Glomerular visceral epithelial cell (primary cell): ENCODE measurements around the gene STAP2.
A peak's percentile ranks its signal among the peaks of the same experiment; 100 is the strongest.

Experiments
- DNase-seq: peaks from one replicate; pipeline ENCODE4 v3.0.0-alpha.2; 2016; ENCODE audit errors: extremely low spot score

STAP2 gene

GRCh38 chr19:4327252-4327876 lies 11.3 kb downstream of the STAP2 start:
- DNase-seq = no peak

GRCh38 chr19:4326837-4327251 lies 11.8 kb downstream of the STAP2 start:
- no peak for DNase-seq

- no peak for DNase-seq
Measured at GRCh38 chr19:4326215-4326836, 12.3 kb downstream of the STAP2 start.

DNA sequence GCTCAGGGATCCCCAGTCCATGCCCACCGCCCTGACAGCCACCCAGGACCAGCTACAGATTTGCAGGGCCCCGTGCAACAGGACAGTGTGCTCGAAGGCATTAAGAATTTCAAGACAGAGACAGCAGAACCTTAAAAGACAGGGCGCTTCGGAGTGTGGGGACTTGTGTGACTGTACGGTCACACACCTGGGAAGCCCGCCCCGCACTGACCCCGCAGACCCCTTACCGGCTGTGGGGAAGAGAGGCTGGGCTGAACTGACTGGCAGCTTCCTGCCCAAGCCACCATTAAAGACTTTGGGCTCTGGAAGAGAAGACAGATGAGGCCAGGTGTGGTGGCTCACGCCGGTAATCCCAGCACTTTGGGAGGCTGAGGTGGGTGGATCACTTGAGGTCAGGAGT lies 14.4 kb downstream of the STAP2 start:
- no peak for DNase-seq

- no peak for DNase-seq
Measured at GRCh38 chr19:4323692-4324091, 14.9 kb downstream of the STAP2 start.

GRCh38 chr19:4322942-4323665 lies 15.5 kb downstream of the STAP2 start:
- DNase-seq = no peak

- no peak for DNase-seq
Measured at GRCh38 chr19:4320419-4320818, 18.2 kb downstream of the STAP2 start.

DNA sequence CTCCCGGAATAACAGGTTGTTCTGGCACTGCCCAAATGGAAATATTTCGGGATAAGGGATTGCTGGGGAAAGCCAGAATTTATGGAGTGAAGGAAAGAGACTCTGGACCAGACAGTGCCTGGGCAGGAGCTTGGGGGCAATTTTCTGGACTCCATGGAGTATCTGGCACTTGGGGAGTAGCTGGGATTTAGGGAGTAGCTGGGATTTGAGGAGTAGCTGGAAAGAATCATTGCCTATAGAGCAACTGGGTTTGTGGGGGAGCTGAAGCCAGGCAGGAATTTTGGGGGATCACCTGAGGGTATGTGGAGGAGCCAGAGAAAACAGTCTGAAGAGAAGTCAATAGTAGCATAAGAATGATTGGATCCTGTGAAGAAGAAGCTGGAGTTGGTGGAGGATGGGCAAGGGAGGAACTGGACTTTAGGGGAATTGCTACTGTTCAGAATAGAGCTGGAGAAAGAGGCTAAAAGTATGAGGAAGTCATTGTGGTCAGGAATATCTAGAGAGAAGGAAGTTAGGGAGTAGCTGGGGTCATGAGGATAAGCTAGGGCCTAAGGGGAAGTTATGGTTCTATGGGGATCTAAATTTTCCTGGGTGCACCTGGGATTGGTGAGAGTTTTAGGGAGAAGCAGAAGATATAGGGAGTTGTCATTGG lies 19.4 kb downstream of the STAP2 start:
- DNase-seq = no peak

DNA sequence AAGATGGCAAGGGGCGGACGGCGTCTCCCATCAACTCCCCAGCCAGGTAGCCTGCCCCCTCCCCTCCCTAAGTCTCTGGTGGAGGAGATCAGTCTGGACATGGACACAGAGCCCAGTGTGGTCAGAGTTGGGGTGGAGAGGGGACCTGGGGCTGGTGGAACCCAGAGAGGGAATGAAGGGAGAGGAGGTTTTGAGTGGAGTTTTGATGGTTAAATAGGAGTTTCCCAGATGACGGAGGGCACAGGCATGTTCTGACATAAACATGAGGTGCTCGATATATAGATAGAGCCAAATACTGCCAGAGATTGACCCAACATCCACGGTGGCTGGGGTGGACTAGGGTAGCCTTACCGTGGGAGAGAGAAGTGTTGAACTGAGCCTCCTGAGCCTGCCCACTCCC lies 20.2 kb downstream of the STAP2 start:
- no peak for DNase-seq

- DNase-seq = no peak
Measured at GRCh38 chr19:4316956-4317355, 21.7 kb downstream of the STAP2 start.

- no peak for DNase-seq
Measured at GRCh38 chr19:4313847-4314490, 24.7 kb downstream of the STAP2 start.

GRCh38 chr19:4310247-4311121 lies 28.1 kb downstream of the STAP2 start:
- no peak for DNase-seq

- DNase-seq = no peak
Measured at GRCh38 chr19:4305659-4306058, 33.0 kb downstream of the STAP2 start.

- no peak for DNase-seq
Measured at GRCh38 chr19:4305257-4305612, 33.4 kb downstream of the STAP2 start.

GRCh38 chr19:4304538-4305256 lies 33.9 kb downstream of the STAP2 start, which contains the start of gene FSD1:
Gene FSD1, plus strand, starts transcription at chr19:4304598. Its CDS starts 149 bp downstream, at chr19:4304747.
- peak; percentile 74 for DNase-seq

GRCh38 chr19:4303819-4304537 lies 34.6 kb downstream of the STAP2 start:
- DNase-seq = no peak

GRCh38 chr19:4302243-4302640 lies 36.4 kb downstream of the STAP2 start, which contains the start of gene TMIGD2:
Gene TMIGD2, minus strand, starts transcription at chr19:4302389. Its CDS starts 4 bp downstream, at chr19:4302385.
- no peak for DNase-seq

- no peak for DNase-seq
Measured at GRCh38 chr19:4301590-4302242, 36.9 kb downstream of the STAP2 start.

DNA sequence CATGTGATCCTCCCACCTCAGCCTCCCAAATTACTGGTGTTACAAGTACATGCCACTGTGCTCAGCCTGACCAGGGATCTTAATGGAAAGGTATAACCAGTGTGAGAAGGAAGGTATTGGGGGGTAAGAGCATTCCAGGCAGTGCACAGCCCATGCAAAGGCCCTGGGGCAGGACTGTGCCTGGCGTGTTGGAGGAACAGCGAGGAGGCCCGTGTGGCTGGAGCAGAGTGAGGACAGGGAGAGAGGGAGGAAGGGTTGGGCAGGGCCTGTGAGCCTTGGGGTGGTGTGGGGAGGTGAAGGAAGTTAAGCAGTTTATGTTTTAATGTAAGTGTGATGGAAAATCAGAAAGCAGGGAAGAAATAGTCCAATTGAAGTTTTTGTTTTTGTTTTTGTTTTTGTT lies 38.0 kb downstream of the STAP2 start:
- DNase-seq = no peak
